ENCODE data around the gene EBF3. TPM values are rescaled to one million over a fixed set of nuclear protein-coding genes. Genes with fewer than 3 reads are reported as not detected.
A peak's percentile ranks its signal among the peaks of the same experiment; 100 is the strongest.

Gene EBF3
- total RNA-seq, 1 experiment from 2014 or later = 56.2 TPM

DNA sequence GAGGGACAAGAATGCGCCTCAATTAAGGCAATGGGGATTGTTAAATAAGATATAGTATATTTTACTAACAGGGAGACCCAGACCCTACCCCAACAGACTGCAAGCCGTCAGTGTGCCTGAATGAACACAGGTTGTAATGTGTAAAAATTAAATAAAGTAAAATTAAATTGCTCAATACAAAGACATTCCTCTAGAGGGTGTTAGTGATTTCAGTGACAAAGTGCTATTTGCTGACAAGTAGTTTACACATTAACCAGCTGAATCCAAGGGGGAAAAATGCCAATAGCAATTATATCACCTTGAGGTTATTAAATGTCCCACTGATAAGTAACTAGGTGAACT is 110.5 kb downstream of the EBF3 start:
- no TSS peak for BruUV-seq (replicated peaks)
- ChIA-PET POLR2A (ENCODE audit: low non-redundant PET) (no interaction called here), CTCF (interaction anchor here (0.9 to 1.6 kb wide), 4 partner anchors 96 to 116 kb away, joined by 3 to 4 read pairs (median 4); no protein-coding TSS in a partner anchor)
- peaks cover 23% of the 10 kb centered on the region for H3K36me3 ChIP-seq (ENCODE audit: insufficient read depth, low read length, poor library complexity, severe bottlenecking)
- H3K9me3 ChIP-seq (ENCODE audit: low read depth, low read length, poor library complexity, severe bottlenecking) = no peaks in the 10 kb centered on the region
- peaks cover 33% of the 10 kb centered on the region for H3K4me1 ChIP-seq (ENCODE audit: insufficient read depth, low read length, poor library complexity, severe bottlenecking)
- intact Hi-C loops (cut with micrococcal nuclease; ENCODE audit: unreplicated experiment) = loop anchor here (5.0 to 10.0 kb wide), 2 partner anchors 109 to 819 kb away; partner anchors contain the start of gene EBF3
- no peak for DNase-seq (ENCODE audit: low spot score)
- TF ChIP-seq EZH2 (IDR thresholded peaks at IDR 0.05; ENCODE audit: borderline replicate concordance, low read depth, low read length, poor library complexity, severe bottlenecking) = no peak
- TF ChIP-seq, protein P1, sequence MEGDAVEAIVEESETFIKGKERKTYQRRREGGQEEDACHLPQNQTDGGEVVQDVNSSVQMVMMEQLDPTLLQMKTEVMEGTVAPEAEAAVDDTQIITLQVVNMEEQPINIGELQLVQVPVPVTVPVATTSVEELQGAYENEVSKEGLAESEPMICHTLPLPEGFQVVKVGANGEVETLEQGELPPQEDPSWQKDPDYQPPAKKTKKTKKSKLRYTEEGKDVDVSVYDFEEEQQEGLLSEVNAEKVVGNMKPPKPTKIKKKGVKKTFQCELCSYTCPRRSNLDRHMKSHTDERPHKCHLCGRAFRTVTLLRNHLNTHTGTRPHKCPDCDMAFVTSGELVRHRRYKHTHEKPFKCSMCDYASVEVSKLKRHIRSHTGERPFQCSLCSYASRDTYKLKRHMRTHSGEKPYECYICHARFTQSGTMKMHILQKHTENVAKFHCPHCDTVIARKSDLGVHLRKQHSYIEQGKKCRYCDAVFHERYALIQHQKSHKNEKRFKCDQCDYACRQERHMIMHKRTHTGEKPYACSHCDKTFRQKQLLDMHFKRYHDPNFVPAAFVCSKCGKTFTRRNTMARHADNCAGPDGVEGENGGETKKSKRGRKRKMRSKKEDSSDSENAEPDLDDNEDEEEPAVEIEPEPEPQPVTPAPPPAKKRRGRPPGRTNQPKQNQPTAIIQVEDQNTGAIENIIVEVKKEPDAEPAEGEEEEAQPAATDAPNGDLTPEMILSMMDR (conservative IDR thresholded peaks at IDR 0.05; ENCODE audit: low read depth, low read length) = peak; percentile 63
- H3K27ac ChIP-seq (ENCODE audit: low read depth, low read length, poor library complexity, severe bottlenecking) = peak overlapping the region; percentile 54
- H3K4me3 ChIP-seq (ENCODE audit: low read depth, low read length, poor library complexity, severe bottlenecking) = peak overlapping the region; percentile 12
- no peaks in the 10 kb centered on the region for H3K27me3 ChIP-seq (replicated peaks; ENCODE audit: insufficient read depth, low read depth, low read length, poor library complexity)

DNA sequence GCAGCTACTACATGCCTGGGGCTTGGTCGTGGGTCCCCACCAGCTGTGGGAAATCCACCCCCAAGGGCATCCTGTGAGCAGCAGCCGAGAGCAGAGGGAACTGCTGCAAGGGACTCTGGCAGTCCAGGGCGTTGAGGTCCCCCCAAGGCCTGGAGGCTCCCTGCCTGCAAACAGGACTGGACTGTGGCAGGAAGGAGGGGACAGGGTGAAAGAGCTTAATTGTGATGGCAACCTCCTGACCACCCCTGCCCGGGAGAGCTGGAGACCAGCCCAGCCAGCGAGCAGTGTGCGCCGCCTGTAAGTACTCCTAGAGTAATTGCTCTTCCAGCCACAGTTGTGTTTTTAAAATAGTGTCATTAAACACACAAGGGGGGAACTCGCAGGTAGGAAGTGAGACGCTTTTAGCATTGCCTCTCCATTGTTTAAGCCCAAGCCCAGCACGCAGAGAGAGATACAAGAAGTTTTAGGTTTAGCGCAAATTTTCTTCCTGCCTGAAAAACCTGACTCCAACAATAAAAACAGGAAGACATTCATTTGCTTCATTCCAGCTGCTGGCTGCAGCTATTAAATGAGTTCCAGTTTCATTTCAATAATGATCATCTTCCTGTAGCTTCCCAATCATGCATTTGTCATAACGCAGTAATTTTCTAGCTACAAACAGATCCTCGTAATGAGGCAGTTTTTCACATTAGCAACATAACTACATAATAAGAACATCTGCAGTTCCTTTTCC is 111.1 kb downstream of the EBF3 start:
- peak overlapping the region; percentile 54 for H3K27ac ChIP-seq (ENCODE audit: low read depth, low read length, poor library complexity, severe bottlenecking)
- TF ChIP-seq, protein P1 (conservative IDR thresholded peaks at IDR 0.05; ENCODE audit: low read depth, low read length) = no peak
- no peak for TF ChIP-seq EZH2 (IDR thresholded peaks at IDR 0.05; ENCODE audit: borderline replicate concordance, low read depth, low read length, poor library complexity, severe bottlenecking)
- H3K9me3 ChIP-seq (ENCODE audit: low read depth, low read length, poor library complexity, severe bottlenecking) = no peaks in the 10 kb centered on the region
- H3K36me3 ChIP-seq (ENCODE audit: insufficient read depth, low read length, poor library complexity, severe bottlenecking) = peaks cover 23% of the 10 kb centered on the region
- peak overlapping the region; percentile 12 for H3K4me3 ChIP-seq (ENCODE audit: low read depth, low read length, poor library complexity, severe bottlenecking)
- DNase-seq (ENCODE audit: low spot score) = peak; percentile 75
- POLR2A ChIA-PET (ENCODE audit: low non-redundant PET) = no interaction called here
- no peaks in the 10 kb centered on the region for H3K27me3 ChIP-seq (replicated peaks; ENCODE audit: insufficient read depth, low read depth, low read length, poor library complexity)
- no TSS peak for BruUV-seq (replicated peaks)
- intact Hi-C loops (cut with micrococcal nuclease; ENCODE audit: unreplicated experiment) = loop anchor here (5.0 to 10.0 kb wide), 2 partner anchors 109 to 818 kb away; partner anchors contain the start of gene EBF3
- CTCF ChIA-PET = interaction anchor here (0.6 to 1.6 kb wide), 5 partner anchors 97 to 1586 kb away, joined by 3 to 4 read pairs (median 3); no protein-coding TSS in a partner anchor
- peaks cover 34% of the 10 kb centered on the region for H3K4me1 ChIP-seq (ENCODE audit: insufficient read depth, low read length, poor library complexity, severe bottlenecking)

DNA sequence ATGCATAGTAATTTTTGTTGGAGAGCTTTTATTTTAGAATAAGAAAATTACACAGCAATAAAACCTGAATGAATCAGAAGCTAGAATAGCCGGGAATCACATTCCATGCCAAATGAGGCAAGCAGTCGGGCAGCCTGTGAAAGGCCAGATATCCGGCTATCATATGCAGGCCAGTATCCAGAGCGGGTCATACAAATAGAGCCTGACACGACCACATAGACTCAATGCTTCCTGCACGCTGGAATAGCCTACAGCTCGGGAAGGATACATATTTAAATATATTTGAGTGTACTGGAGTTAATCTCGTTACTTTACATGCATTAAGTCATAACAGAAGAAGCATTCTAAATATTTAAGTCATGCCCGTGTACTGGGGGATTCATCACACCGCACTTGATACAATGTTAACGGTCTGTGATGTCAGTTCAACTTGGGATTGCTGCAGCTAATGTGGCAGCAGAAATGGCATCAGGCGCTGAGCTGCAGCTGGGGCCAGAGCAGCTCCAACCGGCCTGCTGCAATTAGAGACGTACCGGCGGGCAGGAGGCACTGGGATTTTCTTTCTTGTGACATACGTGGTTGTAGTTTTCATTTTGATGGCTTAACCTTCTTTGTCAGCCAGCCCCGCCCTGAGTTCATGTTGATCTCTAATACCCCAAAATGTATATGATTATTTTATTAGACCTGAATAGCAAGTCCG is 112.0 kb downstream of the EBF3 start:
- H3K4me3 ChIP-seq (ENCODE audit: low read depth, low read length, poor library complexity, severe bottlenecking) = no peak overlapping the region
- ChIA-PET POLR2A (ENCODE audit: low non-redundant PET) (no interaction called here), CTCF (no interaction called here)
- H3K4me1 ChIP-seq (ENCODE audit: insufficient read depth, low read length, poor library complexity, severe bottlenecking) = peaks cover 36% of the 10 kb centered on the region
- H3K27me3 ChIP-seq (replicated peaks; ENCODE audit: insufficient read depth, low read depth, low read length, poor library complexity) = no peaks in the 10 kb centered on the region
- BruUV-seq (replicated peaks) = no TSS peak
- peak; percentile 54 for DNase-seq (ENCODE audit: low spot score)
- TF ChIP-seq EZH2 (IDR thresholded peaks at IDR 0.05; ENCODE audit: borderline replicate concordance, low read depth, low read length, poor library complexity, severe bottlenecking) = no peak
- H3K36me3 ChIP-seq (ENCODE audit: insufficient read depth, low read length, poor library complexity, severe bottlenecking) = peaks cover 27% of the 10 kb centered on the region
- no peaks in the 10 kb centered on the region for H3K9me3 ChIP-seq (ENCODE audit: low read depth, low read length, poor library complexity, severe bottlenecking)
- intact Hi-C loops (cut with micrococcal nuclease; ENCODE audit: unreplicated experiment) = loop anchor here (5.0 to 10.0 kb wide), 2 partner anchors 110 to 817 kb away; partner anchors contain the start of gene EBF3
- H3K27ac ChIP-seq (ENCODE audit: low read depth, low read length, poor library complexity, severe bottlenecking) = peak overlapping the region; percentile 54

Measured in A673 (cell line).